Uterus (tissue), 2 donors: ENCODE results near the gene ZNF516.

Experiments
- CTCF ChIP-seq, 4 experiments: fragments of 200-600 bp in 2 of 4; fragments of 450-650 bp in 2 of 4; sonication (generic) in 2 of 4; IDR thresholded peaks; one replicate each; pipeline ENCODE4 v1.5.1; 2016 to 2019; ENCODE audit warnings: antibody characterized with exemption in 4 of 4, mild to moderate bottlenecking in 2 of 4, moderate library complexity in 1 of 4
- POLR2A ChIP-seq, 2 donors: fragments of 450-650 bp; IDR thresholded peaks; one replicate each; pipeline ENCODE4 v1.6.1; 2016; ENCODE audit warnings: antibody characterized with exemption in 2 of 2, mild to moderate bottlenecking in 1 of 2, moderate library complexity in 1 of 2

- TF ChIP-seq CTCF (IDR thresholded peaks at IDR 0.05) (no peak), POLR2A (IDR thresholded peaks at IDR 0.05) (no peak)
Observed at GRCh38 chr18:76410033-76410432, 85.0 kb downstream of the ZNF516 start.
